Activated T-helper 9 cell treated with anti-CD3 and anti-CD28 coated beads, Interleukin-2, amount 50 U/mL, for 16 hours (primary cell): ENCODE measurements around the gene CHAF1B.
"Not testable (repeated sequence)": the region's sequence is repeated elsewhere in the genome, so short reads cannot be mapped to it uniquely, and the experiment has no call there.

Experiments used
- DNase-seq: peaks from one replicate; pipeline ENCODE4 v3.0.0-alpha.2; 2020; ENCODE audit warnings: low read depth

Gene CHAF1B

GRCh38 chr21:36385233-36386030 is at the start of gene CHAF1B:
CHAF1B (plus strand) TSS chr21:36385392; CDS start chr21:36386137, 745 bp downstream.
- DNase-seq = peak; percentile 77

GRCh38 chr21:36337099-36337509 is 48.1 kb upstream of the CHAF1B start:
- no peak for DNase-seq

- no peak for DNase-seq
Observed at GRCh38 chr21:36338975-36339374, 46.2 kb upstream of the CHAF1B start.

GRCh38 chr21:36342581-36342980 is 42.6 kb upstream of the CHAF1B start:
- not testable (repeated sequence) for DNase-seq

- no peak for DNase-seq
Observed at GRCh38 chr21:36344931-36345330, 40.3 kb upstream of the CHAF1B start.

- DNase-seq = no peak
Observed at GRCh38 chr21:36347278-36347961, 37.8 kb upstream of the CHAF1B start.

GRCh38 chr21:36347962-36348328 is 37.2 kb upstream of the CHAF1B start:
- no peak for DNase-seq

- DNase-seq = no peak
Observed at GRCh38 chr21:36349315-36349714, 35.9 kb upstream of the CHAF1B start.

GRCh38 chr21:36350282-36350910 is 34.8 kb upstream of the CHAF1B start:
- DNase-seq = no peak

- DNase-seq = no peak
Observed at GRCh38 chr21:36354918-36355680, 30.1 kb upstream of the CHAF1B start.

- DNase-seq = no peak
Observed at GRCh38 chr21:36355868-36356267, 29.3 kb upstream of the CHAF1B start.

- DNase-seq = no peak
Observed at GRCh38 chr21:36359185-36359584, 26.0 kb upstream of the CHAF1B start.

- DNase-seq = no peak
Observed at GRCh38 chr21:36369064-36369685, 16.0 kb upstream of the CHAF1B start.

- DNase-seq = no peak
Observed at GRCh38 chr21:36375994-36376393, 9.2 kb upstream of the CHAF1B start.

- DNase-seq = no peak
Observed at GRCh38 chr21:36377391-36377842, 7.8 kb upstream of the CHAF1B start.

- no peak for DNase-seq
Observed at GRCh38 chr21:36379251-36379650, 5.9 kb upstream of the CHAF1B start.

GRCh38 chr21:36381841-36382589 is 3.2 kb upstream of the CHAF1B start:
- no peak for DNase-seq

GRCh38 chr21:36382722-36383121 is 2.5 kb upstream of the CHAF1B start:
- not testable (repeated sequence) for DNase-seq

GRCh38 chr21:36384885-36385232 is 333 bp upstream of the CHAF1B start:
- no peak for DNase-seq

GRCh38 chr21:36386031-36386642 is 945 bp downstream of the CHAF1B start:
- DNase-seq = no peak

- no peak for DNase-seq
Observed at GRCh38 chr21:36388096-36388495, 2.9 kb downstream of the CHAF1B start.
